ENCODE results near the gene SLC44A1. TPM values are rescaled to one million over a fixed set of nuclear protein-coding genes. Genes with fewer than 3 reads are reported as not detected.

Gene SLC44A1
- total and polyA plus RNA-seq, 12 donors: 6.8 to 73.1 (median 36.3) TPM

DNA sequence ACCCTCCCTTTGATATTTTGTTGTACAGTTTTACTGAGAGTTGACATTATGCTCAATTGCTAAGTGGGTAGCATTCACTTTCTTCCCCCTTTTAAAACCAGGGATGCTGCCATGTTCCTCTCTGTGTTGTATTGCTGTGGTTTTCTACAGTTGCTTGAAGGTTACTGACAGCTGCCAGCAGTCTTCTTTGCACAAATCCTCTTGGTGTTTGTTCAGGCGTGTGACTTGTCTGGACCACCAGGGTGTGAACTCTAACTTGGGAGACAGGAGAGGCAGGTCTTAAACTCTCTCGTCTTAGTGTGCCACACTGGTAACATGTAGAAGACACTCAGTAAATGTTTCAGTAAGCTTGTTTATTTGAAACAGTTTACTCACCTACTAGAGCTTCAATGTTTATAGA, 25.1 kb downstream of the SLC44A1 start:
- Histone ChIP-seq H3K9me3 (replicated peaks in 1 of 3) (no peaks in the 10 kb centered on the region), H3K27ac (no peak overlapping the region), H3K4me3 (no peak overlapping the region), H3K36me3 (replicated peaks in 1 of 2) (no peaks in the 10 kb centered on the region), H3K4me1 (replicated peaks in 1 of 2) (no peaks in the 10 kb centered on the region), H3K27me3 (no peaks in the 10 kb centered on the region)
- intact Hi-C loops (cut with DNase I): no loop called here
- TF ChIP-seq, protein P1, sequence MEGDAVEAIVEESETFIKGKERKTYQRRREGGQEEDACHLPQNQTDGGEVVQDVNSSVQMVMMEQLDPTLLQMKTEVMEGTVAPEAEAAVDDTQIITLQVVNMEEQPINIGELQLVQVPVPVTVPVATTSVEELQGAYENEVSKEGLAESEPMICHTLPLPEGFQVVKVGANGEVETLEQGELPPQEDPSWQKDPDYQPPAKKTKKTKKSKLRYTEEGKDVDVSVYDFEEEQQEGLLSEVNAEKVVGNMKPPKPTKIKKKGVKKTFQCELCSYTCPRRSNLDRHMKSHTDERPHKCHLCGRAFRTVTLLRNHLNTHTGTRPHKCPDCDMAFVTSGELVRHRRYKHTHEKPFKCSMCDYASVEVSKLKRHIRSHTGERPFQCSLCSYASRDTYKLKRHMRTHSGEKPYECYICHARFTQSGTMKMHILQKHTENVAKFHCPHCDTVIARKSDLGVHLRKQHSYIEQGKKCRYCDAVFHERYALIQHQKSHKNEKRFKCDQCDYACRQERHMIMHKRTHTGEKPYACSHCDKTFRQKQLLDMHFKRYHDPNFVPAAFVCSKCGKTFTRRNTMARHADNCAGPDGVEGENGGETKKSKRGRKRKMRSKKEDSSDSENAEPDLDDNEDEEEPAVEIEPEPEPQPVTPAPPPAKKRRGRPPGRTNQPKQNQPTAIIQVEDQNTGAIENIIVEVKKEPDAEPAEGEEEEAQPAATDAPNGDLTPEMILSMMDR (IDR thresholded peaks at IDR 0.05): no peak
- TF ChIP-seq POLR2A (IDR thresholded peaks at IDR 0.05): no peak
- DNase-seq: no peak
- 94 to 97% (median 96%) methylated on average over 2 of the region's 2 CpGs for WGBS, 4 donors

DNA sequence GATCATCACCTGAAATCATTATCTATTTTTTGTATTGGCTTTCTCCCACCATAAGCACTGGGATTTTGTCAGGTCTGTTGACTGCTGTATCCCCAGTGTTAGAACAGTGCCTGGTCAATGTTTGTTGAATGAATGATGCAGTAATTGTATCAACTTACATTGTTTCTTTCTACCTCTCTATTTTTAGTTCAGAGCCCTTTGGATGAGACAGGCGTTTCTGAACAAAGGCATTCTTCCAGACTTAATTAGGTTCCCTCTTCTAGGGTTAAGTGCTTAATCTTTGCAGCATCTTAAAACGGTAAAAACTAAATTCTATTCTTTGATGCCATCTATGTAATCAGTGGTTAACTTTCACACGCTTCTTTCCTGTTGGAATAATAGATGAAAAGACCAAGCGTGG, 26.3 kb downstream of the SLC44A1 start:
- WGBS, 4 donors: 73 to 81% (median 80%) methylated on average over 4 of the region's 4 CpGs
- H3K36me3 ChIP-seq (replicated peaks in 1 of 2): no peaks in the 10 kb centered on the region
- TF ChIP-seq, protein P1 (IDR thresholded peaks at IDR 0.05): no peak
- TF ChIP-seq POLR2A (IDR thresholded peaks at IDR 0.05): no peak
- DNase-seq: no peak
- H3K27ac ChIP-seq: no peak overlapping the region
- no peaks in the 10 kb centered on the region for H3K9me3 ChIP-seq (replicated peaks in 1 of 3)
- intact Hi-C loops (cut with DNase I): no loop called here
- H3K4me3 ChIP-seq: no peak overlapping the region
- H3K4me1 ChIP-seq (replicated peaks in 1 of 2): peaks cover 0 to 7% of the 10 kb centered on the region in 2 donors
- no peaks in the 10 kb centered on the region for H3K27me3 ChIP-seq

DNA sequence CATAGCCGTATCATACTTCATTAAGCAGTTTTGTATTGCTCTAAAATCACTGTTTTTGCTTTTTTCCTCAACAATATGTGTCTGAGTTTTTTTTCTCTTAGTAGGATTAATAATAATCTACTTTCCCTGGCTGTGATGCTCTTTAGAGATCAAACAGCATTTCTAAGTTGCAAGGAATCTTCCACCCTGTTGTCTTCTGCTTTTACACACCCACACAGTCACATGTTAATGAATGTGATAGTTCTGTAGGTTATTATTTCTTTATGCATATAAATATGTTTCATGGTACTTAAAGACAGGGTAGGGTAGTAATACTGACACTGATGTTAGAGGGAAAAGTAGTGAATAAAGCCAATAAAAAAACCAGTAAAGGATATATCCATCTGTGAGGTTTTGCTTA, 29.3 kb downstream of the SLC44A1 start:
- Histone ChIP-seq H3K9me3 (replicated peaks in 1 of 3) (no peaks in the 10 kb centered on the region), H3K4me1 (replicated peaks in 1 of 2) (peaks cover 0 to 10% of the 10 kb centered on the region in 2 donors), H3K4me3 (no peak overlapping the region), H3K27me3 (no peaks in the 10 kb centered on the region), H3K36me3 (replicated peaks in 1 of 2) (no peaks in the 10 kb centered on the region), H3K27ac (no peak overlapping the region)
- intact Hi-C loops (cut with DNase I): no loop called here
- no peak for DNase-seq
- 95 to 100% (median 97%) methylated on average over 1 of the region's 1 CpG for WGBS, 4 donors
- TF ChIP-seq, protein P1 (IDR thresholded peaks at IDR 0.05): no peak
- TF ChIP-seq POLR2A (IDR thresholded peaks at IDR 0.05): no peak

DNA sequence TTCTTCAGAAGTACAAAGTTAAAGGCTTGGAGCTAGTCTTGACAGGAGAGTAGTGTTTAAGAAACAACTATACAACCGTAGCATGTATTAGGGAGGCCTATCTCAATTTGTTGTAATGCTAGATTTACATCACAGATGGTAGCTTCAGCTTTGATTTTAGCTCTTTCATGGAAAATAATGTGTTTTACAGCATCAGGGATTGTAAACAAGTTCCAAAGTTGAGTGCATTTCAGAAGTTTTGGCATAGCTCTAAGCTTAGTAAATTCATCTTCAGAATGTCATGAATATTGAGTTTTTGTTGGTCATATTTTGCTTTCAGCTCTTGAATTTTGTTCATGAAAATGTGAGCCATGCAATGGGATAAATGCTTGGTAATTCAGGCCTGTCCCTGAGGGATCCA, 30.7 kb downstream of the SLC44A1 start:
- Histone ChIP-seq H3K27ac (no peak overlapping the region), H3K9me3 (replicated peaks in 1 of 3) (no peaks in the 10 kb centered on the region), H3K4me1 (replicated peaks in 1 of 2) (peaks cover 0 to 10% of the 10 kb centered on the region in 2 donors), H3K4me3 (no peak overlapping the region), H3K36me3 (replicated peaks in 1 of 2) (no peaks in the 10 kb centered on the region), H3K27me3 (no peaks in the 10 kb centered on the region)
- DNase-seq: no peak
- WGBS, 4 donors: 90 to 96% (median 91%) methylated on average over 1 of the region's 1 CpG
- TF ChIP-seq, protein P1 (IDR thresholded peaks at IDR 0.05): no peak
- no peak for TF ChIP-seq POLR2A (IDR thresholded peaks at IDR 0.05)
- intact Hi-C loops (cut with DNase I): no loop called here

All from adrenal gland (tissue), 12 donors.